Kidney epithelial cell (primary cell): Measurements from ENCODE around the gene GKAP1. TPM values are rescaled to one million over a fixed set of nuclear protein-coding genes. Genes with fewer than 3 reads are reported as not detected.

Experiments used
- DNase-seq: peaks from one replicate; pipeline ENCODE4 v3.0.0-alpha.2; 2010; ENCODE audit warnings: low read depth
- H3K27me3 ChIP-seq: 2 replicates; pipeline ENCODE4 v1.6.0; 2011; ENCODE audit warnings: low read length; ENCODE audit not compliant: control insufficient read depth, insufficient read depth
- H3K36me3 ChIP-seq: 2 replicates; pipeline ENCODE4 v1.5.1; 2011; ENCODE audit warnings: low read length; ENCODE audit not compliant: control insufficient read depth, insufficient read depth
- H3K4me3 ChIP-seq: 2 replicates; pipeline ENCODE4 v1.5.1; 2011; ENCODE audit warnings: low read depth, mild to moderate bottlenecking, control low read depth, low read length
- CTCF ChIP-seq: IDR thresholded peaks from 2 replicates; pipeline ENCODE4 v1.5.1; 2011; ENCODE audit warnings: mild to moderate bottlenecking, moderate library complexity, low read length, control low read depth, inconsistent platforms; ENCODE audit not compliant: insufficient read depth, poor library complexity, severe bottlenecking
- total RNA-seq: library from RNA; depleted of rRNA; stranded (reverse); fragments of >200 nt; gene quantifications from 2 replicates; pipeline ENCODE4 v1.2.3, GENCODE V29; 2015

Gene GKAP1
- total RNA-seq, 1 donor from 2014 or later, result 2.7 TPM

- Histone ChIP-seq H3K27me3 (no peaks in the 10 kb centered on the region), H3K36me3 (no peaks in the 10 kb centered on the region), H3K4me3 (no peak overlapping the region)
- no peak for DNase-seq
- no peak for TF ChIP-seq CTCF
Observed at GRCh38 chr9:83701286-83701685, 116.3 kb downstream of the GKAP1 start.

DNA sequence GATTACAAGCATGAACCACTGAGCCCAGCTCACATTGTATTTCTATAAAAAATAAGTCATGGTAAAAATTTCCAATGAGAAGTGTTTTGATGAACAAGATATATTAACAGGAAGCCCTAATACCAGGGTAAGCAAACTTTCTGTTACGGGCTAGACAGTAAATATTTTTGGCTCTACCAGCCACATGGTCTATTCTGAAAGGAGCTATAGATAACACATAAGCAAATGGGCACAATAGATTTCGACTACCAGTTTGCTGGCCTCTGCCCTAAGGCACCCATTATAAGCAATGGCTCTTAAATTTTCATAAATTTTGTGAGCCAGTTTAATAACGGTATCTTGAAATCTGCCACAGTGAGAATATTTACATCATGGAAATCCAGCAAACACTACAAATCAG lies 118.0 kb downstream of the GKAP1 start:
- Histone ChIP-seq H3K36me3 (no peaks in the 10 kb centered on the region), H3K4me3 (no peak overlapping the region), H3K27me3 (no peaks in the 10 kb centered on the region)
- no peak for DNase-seq
- TF ChIP-seq CTCF, result no peak

DNA sequence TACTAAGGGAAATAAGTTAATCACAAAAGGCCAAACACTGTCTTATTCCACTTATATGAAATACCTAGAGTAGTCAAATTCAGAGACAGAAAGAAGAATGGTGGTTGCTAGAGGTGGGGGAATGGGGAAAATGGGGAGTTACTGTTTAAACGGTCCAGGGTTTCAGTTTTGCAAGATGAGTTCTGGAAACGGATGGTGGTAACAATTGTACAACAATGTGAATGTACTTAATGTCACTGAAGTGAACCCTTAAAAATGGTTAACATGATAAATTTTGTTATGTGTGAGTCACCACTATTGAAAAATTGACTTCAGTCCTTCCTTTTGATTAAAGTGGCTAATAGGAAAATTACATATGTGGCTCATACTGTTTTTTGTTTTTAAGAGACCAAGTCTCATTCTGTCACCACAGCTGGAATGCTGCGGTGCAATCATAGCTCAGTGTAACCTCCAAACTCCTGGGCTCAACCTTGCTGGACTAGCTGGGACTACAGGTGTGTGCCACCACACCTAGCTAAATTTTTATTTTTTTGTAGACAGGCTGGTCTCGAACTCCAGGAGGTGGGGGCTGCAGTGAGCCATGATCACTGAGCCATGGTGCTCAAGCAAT lies 118.5 kb downstream of the GKAP1 start:
- Histone ChIP-seq H3K27me3 (no peaks in the 10 kb centered on the region), H3K4me3 (no peak overlapping the region), H3K36me3 (no peaks in the 10 kb centered on the region)
- no peak for TF ChIP-seq CTCF
- DNase-seq, result no peak

- no peaks in the 10 kb centered on the region for H3K27me3 ChIP-seq
- H3K36me3 ChIP-seq, result no peaks in the 10 kb centered on the region
- TF ChIP-seq CTCF, result no peak
- DNase-seq, result no peak
- H3K4me3 ChIP-seq, result no peak overlapping the region
Observed at GRCh38 chr9:83691492-83691891, 126.1 kb downstream of the GKAP1 start.

Other genes with a start within 250 kb of the GKAP1 start
- 3.6 and 6.8 TPM in 2 replicates for gene IDNK, start 194.6 kb downstream of the GKAP1 start, total RNA-seq
- 133 and 142 TPM in 2 replicates for gene UBQLN1, start 109.8 kb downstream of the GKAP1 start, total RNA-seq
- gene KIF27, start 103.7 kb upstream of the GKAP1 start, total RNA-seq, result 3.5 and 4.6 TPM in 2 replicates
- gene HNRNPK, start 162.4 kb upstream of the GKAP1 start, total RNA-seq, result 662 and 691 TPM in 2 replicates
- 4.5 and 6.7 TPM in 2 replicates for gene RMI1, start 163.0 kb upstream of the GKAP1 start, total RNA-seq